Endothelial cell (in vitro differentiated cells): ENCODE measurements around the gene FGFBP3. TPM values are rescaled to one million over a fixed set of nuclear protein-coding genes. Genes with fewer than 3 reads are reported as not detected.

ENCODE experiments used
- DNase-seq: peaks from one replicate; pipeline ENCODE4 v3.0.0; 2021; ENCODE audit warnings: low spot score
- H3K27ac Mint-ChIP-seq: one replicate; pipeline ENCODE4 v1.8.0; 2021; ENCODE audit warnings: mixed read lengths, inconsistent platforms; ENCODE audit not compliant: unreplicated experiment
- H3K27me3 Mint-ChIP-seq: one replicate; pipeline ENCODE4 v1.8.0; 2021; ENCODE audit warnings: mild to moderate bottlenecking, moderate library complexity, mixed read lengths, inconsistent platforms; ENCODE audit not compliant: unreplicated experiment
- H3K36me3 Mint-ChIP-seq: one replicate; pipeline ENCODE4 v1.8.0; 2021; ENCODE audit warnings: mild to moderate bottlenecking, low read depth, mixed read lengths, inconsistent platforms; ENCODE audit not compliant: unreplicated experiment
- H3K4me1 Mint-ChIP-seq: one replicate; pipeline ENCODE4 v1.8.0; 2021; ENCODE audit warnings: mild to moderate bottlenecking, mixed read lengths, inconsistent platforms; ENCODE audit not compliant: unreplicated experiment
- H3K4me3 Mint-ChIP-seq: one replicate; pipeline ENCODE4 v1.8.0; 2021; ENCODE audit warnings: mild to moderate bottlenecking, mixed read lengths, inconsistent platforms; ENCODE audit not compliant: unreplicated experiment
- H3K9me3 Mint-ChIP-seq: one replicate; pipeline ENCODE4 v1.8.0; 2021; ENCODE audit warnings: mixed read lengths, inconsistent platforms; ENCODE audit not compliant: unreplicated experiment
- CTCF ChIP-seq: fragments of 200-600 bp; sonication (generic); IDR thresholded peaks from one replicate; pipeline ENCODE4 v1.5.0; 2021; ENCODE audit warnings: antibody characterized with exemption; ENCODE audit not compliant: unreplicated experiment
- total RNA-seq: library from RNA; stranded (reverse); fragmentation: NEBNext Ultra II Directional; extraction: Animal tissue kit (Norgen Biotek cat#: 25700); gene quantifications from one replicate; pipeline ENCODE4 v1.2.1, GENCODE V29; 2021; ENCODE audit not compliant: unreplicated experiment

Gene FGFBP3
- total RNA-seq, 1 donor from 2014 or later: 3.1 TPM

GRCh38 chr10:91941426-91941825 is 32.1 kb upstream of the FGFBP3 start:
- Mint-ChIP-seq H3K4me1 (peaks cover under 1% of the 10 kb centered on the region), H3K27ac (no peak overlapping the region), H3K4me3 (no peak overlapping the region), H3K9me3 (no peaks in the 10 kb centered on the region), H3K27me3 (no peaks in the 10 kb centered on the region), H3K36me3 (peaks cover 8% of the 10 kb centered on the region)
- no peak for DNase-seq
- no peak for TF ChIP-seq CTCF

- Mint-ChIP-seq H3K4me3 (no peak overlapping the region), H3K9me3 (no peaks in the 10 kb centered on the region), H3K4me1 (peaks cover 4% of the 10 kb centered on the region), H3K27ac (no peak overlapping the region), H3K27me3 (peaks cover 1% of the 10 kb centered on the region), H3K36me3 (peaks cover 14% of the 10 kb centered on the region)
- DNase-seq: no peak
- no peak for TF ChIP-seq CTCF
Measured at GRCh38 chr10:91939653-91940052, 30.4 kb upstream of the FGFBP3 start.

- H3K4me1 Mint-ChIP-seq: peaks cover 4% of the 10 kb centered on the region
- H3K27ac Mint-ChIP-seq: no peak overlapping the region
- no peak for TF ChIP-seq CTCF
- no peaks in the 10 kb centered on the region for H3K9me3 Mint-ChIP-seq
- no peak for DNase-seq
- H3K36me3 Mint-ChIP-seq: peaks cover 10% of the 10 kb centered on the region
- H3K4me3 Mint-ChIP-seq: no peak overlapping the region
- peaks cover 1% of the 10 kb centered on the region for H3K27me3 Mint-ChIP-seq
Measured at GRCh38 chr10:91935886-91936285, 26.6 kb upstream of the FGFBP3 start.

GRCh38 chr10:91932737-91933136 is 23.5 kb upstream of the FGFBP3 start:
- TF ChIP-seq CTCF: no peak
- DNase-seq: no peak
- H3K36me3 Mint-ChIP-seq: peaks cover 10% of the 10 kb centered on the region
- no peak overlapping the region for H3K4me3 Mint-ChIP-seq
- H3K27ac Mint-ChIP-seq: no peak overlapping the region
- H3K27me3 Mint-ChIP-seq: peaks cover 1% of the 10 kb centered on the region
- H3K9me3 Mint-ChIP-seq: no peaks in the 10 kb centered on the region
- peaks cover 4% of the 10 kb centered on the region for H3K4me1 Mint-ChIP-seq

GRCh38 chr10:91931526-91932190 is 22.4 kb upstream of the FGFBP3 start:
- TF ChIP-seq CTCF: no peak
- H3K9me3 Mint-ChIP-seq: no peaks in the 10 kb centered on the region
- peaks cover 4% of the 10 kb centered on the region for H3K4me1 Mint-ChIP-seq
- H3K4me3 Mint-ChIP-seq: no peak overlapping the region
- peaks cover 7% of the 10 kb centered on the region for H3K36me3 Mint-ChIP-seq
- H3K27me3 Mint-ChIP-seq: peaks cover 1% of the 10 kb centered on the region
- no peak overlapping the region for H3K27ac Mint-ChIP-seq
- DNase-seq: no peak
